GM10266 (cell line): ENCODE data around the gene GMCL2.

ENCODE experiments used
- DNase-seq: peaks from one replicate; pipeline ENCODE4 v3.0.0; 2012; ENCODE audit errors: extremely low spot score
- CTCF ChIP-seq: IDR thresholded peaks from 2 replicates; pipeline ENCODE4 v1.5.1; 2012; ENCODE audit warnings: mild to moderate bottlenecking, low read depth; ENCODE audit not compliant: control insufficient read depth, insufficient read depth; ENCODE audit errors: missing control alignments

The GMCL2 gene

GRCh38 chr5:178209334-178210072 is 22.3 kb upstream of the GMCL2 start:
- no peak for TF ChIP-seq CTCF
- no peak for DNase-seq

GRCh38 chr5:178208540-178209227 is 21.5 kb upstream of the GMCL2 start:
- no peak for TF ChIP-seq CTCF
- no peak for DNase-seq

- TF ChIP-seq CTCF: no peak
- no peak for DNase-seq
These were observed 20.7 kb upstream of the GMCL2 start for GRCh38 chr5:178207917-178208280.

- DNase-seq: no peak
- TF ChIP-seq CTCF: no peak
These were observed 20.2 kb upstream of the GMCL2 start for GRCh38 chr5:178207183-178207916.

- TF ChIP-seq CTCF: no peak
- DNase-seq: no peak
These were observed 19.3 kb upstream of the GMCL2 start for GRCh38 chr5:178206166-178207101.

- no peak for TF ChIP-seq CTCF
These were observed 18.5 kb upstream of the GMCL2 start for GRCh38 chr5:178205749-178206047.

More at GRCh38 chr5:178205749-178206047, 18.5 kb upstream of the GMCL2 start:
- no peak for DNase-seq
